Hepatocyte (in vitro differentiated cells): ENCODE results near the gene VPS37C. TPM values are rescaled to one million over a fixed set of nuclear protein-coding genes. Genes with fewer than 3 reads are reported as not detected.

ENCODE experiments used
- DNase-seq: peaks from one replicate; pipeline ENCODE4 v3.0.0-alpha.2; 2016; ENCODE audit warnings: low spot score
- H2AFZ ChIP-seq: fragments of 200-600 bp; sonication (generic); 2 replicates; pipeline ENCODE4 v1.6.0; 2016; ENCODE audit warnings: antibody characterized with exemption, mild to moderate bottlenecking
- H3K27ac ChIP-seq: fragments of 200-600 bp; sonication (generic); 2 replicates; pipeline ENCODE4 v1.5.1; 2016; ENCODE audit warnings: mild to moderate bottlenecking
- H3K27me3 ChIP-seq: fragments of 200-600 bp; sonication (generic); 2 replicates; pipeline ENCODE4 v1.6.1; 2016
- H3K36me3 ChIP-seq: fragments of 200-600 bp; sonication (generic); replicated peaks from 2 replicates; pipeline ENCODE4 v1.5.1; 2016; ENCODE audit warnings: low read depth; ENCODE audit not compliant: insufficient read depth
- H3K4me1 ChIP-seq: fragments of 200-600 bp; sonication (generic); 2 replicates; pipeline ENCODE4 v1.5.1; 2016; ENCODE audit warnings: mild to moderate bottlenecking, moderate library complexity; ENCODE audit not compliant: insufficient read depth
- H3K4me2 ChIP-seq: fragments of 200-600 bp; sonication (generic); 2 replicates; pipeline ENCODE4 v1.6.0; 2016
- H3K4me3 ChIP-seq: fragments of 200-600 bp; sonication (generic); 2 replicates; pipeline ENCODE4 v1.5.1; 2016; ENCODE audit warnings: mild to moderate bottlenecking
- H3K79me2 ChIP-seq: fragments of 200-600 bp; sonication (generic); 2 replicates; pipeline ENCODE4 v1.6.0; 2017; ENCODE audit warnings: mild to moderate bottlenecking
- H3K9me2 ChIP-seq: fragments of 200-600 bp; sonication (generic); replicated peaks from 2 replicates; pipeline ENCODE4 v1.6.0; 2017; ENCODE audit warnings: mild to moderate bottlenecking; ENCODE audit not compliant: insufficient read depth
- H3K9me3 ChIP-seq: fragments of 200-600 bp; sonication (generic); 2 replicates; pipeline ENCODE4 v1.5.1; 2016; ENCODE audit warnings: low read depth, mild to moderate bottlenecking
- H4K20me1 ChIP-seq: fragments of 200-600 bp; sonication (generic); 2 replicates; pipeline ENCODE4 v1.6.0; 2016; ENCODE audit warnings: mild to moderate bottlenecking; ENCODE audit not compliant: insufficient read depth, poor library complexity, severe bottlenecking
- CTCF ChIP-seq: fragments of 200-600 bp; sonication (generic); IDR thresholded peaks from 2 replicates; pipeline ENCODE4 v1.5.1; 2016; ENCODE audit warnings: antibody characterized with exemption, mild to moderate bottlenecking; ENCODE audit not compliant: poor library complexity
- EZH2 ChIP-seq: fragments of 200-600 bp; sonication (generic); IDR thresholded peaks from 2 replicates; pipeline ENCODE4 v1.6.1; 2016; ENCODE audit warnings: antibody characterized with exemption, mild to moderate bottlenecking, borderline replicate concordance
- EZH2phosphoT487 ChIP-seq: fragments of 200-600 bp; sonication (generic); IDR thresholded peaks from one replicate; pipeline ENCODE4 v1.6.1; 2018; ENCODE audit warnings: antibody characterized with exemption, mild to moderate bottlenecking, low read depth, moderate library complexity; ENCODE audit not compliant: unreplicated experiment, severe bottlenecking
- WGBS: methylation state at CpG from one replicate; pipeline ENCODE4 v1.1.6; 2016; ENCODE audit warnings: low lambda C conversion rate; ENCODE audit errors: missing lambda C conversion rate; 5-methylcytosine and 5-hydroxymethylcytosine counted together
- polyA plus RNA-seq: library from polyadenylated mRNA; unstranded; fragments of >200 nt; fragmentation: Nextera tagmentation; extraction: Ambion mirVana; gene quantifications from 2 replicates; pipeline ENCODE4 v1.2.1, GENCODE V29; 2016
- total RNA-seq: library from RNA; depleted of rRNA; stranded (reverse); fragments of >200 nt; gene quantifications from 2 replicates; pipeline ENCODE4 v1.2.3, GENCODE V29; 2014

The VPS37C gene
- total and polyA plus RNA-seq, 2 experiments from 2014 or later, result 17.0 to 26.6 TPM

- Histone ChIP-seq H3K4me1 (peaks cover 16% of the 10 kb centered on the region), H2AFZ (no peak overlapping the region), H3K4me3 (no peak overlapping the region), H3K79me2 (no peaks in the 10 kb centered on the region), H4K20me1 (no peaks in the 10 kb centered on the region), H3K9me2 (no peaks in the 10 kb centered on the region), H3K36me3 (no peaks in the 10 kb centered on the region), H3K4me2 (no peak overlapping the region), H3K27me3 (no peaks in the 10 kb centered on the region), H3K9me3 (no peaks in the 10 kb centered on the region), H3K27ac (no peak overlapping the region)
- no peak for DNase-seq
- 83% methylated on average over 14 of the region's 14 CpGs for WGBS
- TF ChIP-seq EZH2 (no peak), CTCF (peak; percentile 17)
Measured at GRCh38 chr11:61126256-61126655, 35.0 kb downstream of the VPS37C start.

- H3K4me3 ChIP-seq, result no peak overlapping the region
- no peak overlapping the region for H3K4me2 ChIP-seq
- no peaks in the 10 kb centered on the region for H3K9me3 ChIP-seq
- no peaks in the 10 kb centered on the region for H3K79me2 ChIP-seq
- H3K27ac ChIP-seq, result no peak overlapping the region
- TF ChIP-seq EZH2phosphoT487, result no peak
- no peak for TF ChIP-seq EZH2
- no peak for TF ChIP-seq CTCF
- H3K9me2 ChIP-seq, result no peaks in the 10 kb centered on the region
- H3K36me3 ChIP-seq, result no peaks in the 10 kb centered on the region
- H3K4me1 ChIP-seq, result peaks cover 22% of the 10 kb centered on the region
- DNase-seq, result no peak
- no peaks in the 10 kb centered on the region for H4K20me1 ChIP-seq
- H2AFZ ChIP-seq, result no peak overlapping the region
- WGBS, result 35% methylated on average over 6 of the region's 6 CpGs
- no peaks in the 10 kb centered on the region for H3K27me3 ChIP-seq
Measured at GRCh38 chr11:61125310-61125684, 35.9 kb downstream of the VPS37C start.

GRCh38 chr11:61124574-61125309, 36.5 kb downstream of the VPS37C start:
- H3K27ac ChIP-seq, result no peak overlapping the region
- no peak for DNase-seq
- H3K36me3 ChIP-seq, result no peaks in the 10 kb centered on the region
- no peak overlapping the region for H2AFZ ChIP-seq
- H3K4me3 ChIP-seq, result no peak overlapping the region
- H4K20me1 ChIP-seq, result no peaks in the 10 kb centered on the region
- peaks cover 22% of the 10 kb centered on the region for H3K4me1 ChIP-seq
- H3K27me3 ChIP-seq, result no peaks in the 10 kb centered on the region
- no peaks in the 10 kb centered on the region for H3K9me3 ChIP-seq
- TF ChIP-seq EZH2 (no peak), EZH2phosphoT487 (no peak), CTCF (no peak)
- no peaks in the 10 kb centered on the region for H3K9me2 ChIP-seq
- 68% methylated on average over 17 of the region's 17 CpGs for WGBS
- no peak overlapping the region for H3K4me2 ChIP-seq
- H3K79me2 ChIP-seq, result no peaks in the 10 kb centered on the region
